Islet precursor cell (in vitro differentiated cells): ENCODE results near the gene APBB1IP.
"Not testable (repeated sequence)": the region's sequence is repeated elsewhere in the genome, so short reads cannot be mapped to it uniquely, and the experiment has no call there.

Experiments
- DNase-seq: peaks from one replicate; pipeline ENCODE4 v3.0.0-alpha.2; 2018

The APBB1IP gene

GRCh38 chr10:26567351-26567721 is 129.2 kb downstream of the APBB1IP start:
- peak; percentile 60 for DNase-seq

GRCh38 chr10:26571655-26572054 is 133.5 kb downstream of the APBB1IP start:
- no peak for DNase-seq

- DNase-seq = peak; percentile 74
Measured at GRCh38 chr10:26573674-26574073, 135.5 kb downstream of the APBB1IP start.

- DNase-seq = no peak
Measured at GRCh38 chr10:26574783-26575182, 136.6 kb downstream of the APBB1IP start.

- not testable (repeated sequence) for DNase-seq
Measured at GRCh38 chr10:26578371-26578770, 140.2 kb downstream of the APBB1IP start.

GRCh38 chr10:26579256-26580063 is 141.3 kb downstream of the APBB1IP start:
- no peak for DNase-seq

- no peak for DNase-seq
Measured at GRCh38 chr10:26586211-26586610, 148.1 kb downstream of the APBB1IP start.

- no peak for DNase-seq
Measured at GRCh38 chr10:26588611-26589010, 150.5 kb downstream of the APBB1IP start.

GRCh38 chr10:26589813-26590212 is 151.7 kb downstream of the APBB1IP start:
- DNase-seq = not testable (repeated sequence)

- DNase-seq = no peak
Measured at GRCh38 chr10:26593896-26594295, 155.8 kb downstream of the APBB1IP start.

- not testable (repeated sequence) for DNase-seq
Measured at GRCh38 chr10:26603283-26603682, 165.1 kb downstream of the APBB1IP start.

GRCh38 chr10:26604320-26605093 is 166.4 kb downstream of the APBB1IP start:
- not testable (repeated sequence) for DNase-seq

GRCh38 chr10:26606389-26606877 is 168.3 kb downstream of the APBB1IP start:
- DNase-seq = not testable (repeated sequence)

- DNase-seq = no peak
Measured at GRCh38 chr10:26612151-26612915, 174.2 kb downstream of the APBB1IP start.
